Colonic mucosa (tissue), 4 donors: Measurements from ENCODE around the gene JAKMIP2. TPM values are rescaled to one million over a fixed set of nuclear protein-coding genes. Genes with fewer than 3 reads are reported as not detected.
A peak's percentile ranks its signal among the peaks of the same experiment; 100 is the strongest.
"Not testable (repeated sequence)": the region's sequence is repeated elsewhere in the genome, so short reads cannot be mapped to it uniquely, and the experiment has no call there.

Experiments used
- DNase-seq: peaks from one replicate; pipeline ENCODE4 v3.0.0-alpha.2; 2020
- H3K27ac ChIP-seq: fragments of 200-600 bp; one replicate; pipeline ENCODE4 v1.8.0; 2021
- H3K27me3 ChIP-seq: fragments of 200-600 bp; one replicate; pipeline ENCODE4 v1.8.0; 2021
- H3K36me3 ChIP-seq: fragments of 200-600 bp; one replicate; pipeline ENCODE4 v1.8.0; 2021
- H3K4me1 ChIP-seq: fragments of 200-600 bp; one replicate; pipeline ENCODE4 v1.8.0; 2021; ENCODE audit warnings: mild to moderate bottlenecking
- H3K4me3 ChIP-seq: fragments of 200-600 bp; one replicate; pipeline ENCODE4 v1.8.0; 2021
- H3K9ac ChIP-seq, 2 donors: one replicate each; pipeline ENCODE4 v1.7.0; 2013; ENCODE audit warnings: control low read depth in 2 of 2, low read depth in 2 of 2, low read length in 2 of 2
- H3K9me3 ChIP-seq: fragments of 200-600 bp; one replicate; pipeline ENCODE4 v1.8.0; 2021
- CTCF ChIP-seq: fragments of 200-600 bp; IDR thresholded peaks from one replicate; pipeline ENCODE4 v1.8.0; 2022; ENCODE audit warnings: antibody characterized with exemption, mild to moderate bottlenecking
- intact Hi-C: fragments of 100-400 bp; cut with DNase I; formaldehyde crosslinking; loops from one replicate; pipeline ENCODE4 v1.14.1; 2022
- total RNA-seq, 2 donors: library from RNA; stranded (reverse); fragmentation: NEBNext Ultra II Directional in 1 of 2; extraction: Animal tissue kit (Norgen Biotek cat#: 25700) in 1 of 2; gene quantifications; one replicate each; pipeline ENCODE4 v1.2.1, GENCODE V29; 2021
- donor health status: healthy.
- donor health status: DM: no; HTN: no; CAD: no.
- donor health status: DM: no; HTN: no; CAD: no.

JAKMIP2 gene
- total RNA-seq, 2 donors from 2014 or later = 0.17 to 1.3 TPM

GRCh38 chr5:147822686-147823491 is 40.4 kb upstream of the JAKMIP2 start:
- DNase-seq = peak; percentile 50
- no peak overlapping the region for H3K4me3 ChIP-seq
- intact Hi-C loops = loop anchor here (2.0 kb wide), 1 partner anchor 196 kb away; no protein-coding TSS in a partner anchor
- peak; percentile 72 for TF ChIP-seq CTCF
- H3K9me3 ChIP-seq = no peaks in the 10 kb centered on the region
- H3K27me3 ChIP-seq = no peaks in the 10 kb centered on the region
- H3K36me3 ChIP-seq = no peaks in the 10 kb centered on the region
- no peak overlapping the region for H3K9ac ChIP-seq
- no peaks in the 10 kb centered on the region for H3K4me1 ChIP-seq
- no peak overlapping the region for H3K27ac ChIP-seq

- H3K27ac ChIP-seq, H3K27me3 ChIP-seq, DNase-seq, H3K9me3 ChIP-seq, H3K9ac ChIP-seq, H3K4me3 ChIP-seq, H3K36me3 ChIP-seq, H3K4me1 ChIP-seq: not testable (repeated sequence)
- intact Hi-C loops = loop anchor here (2.0 kb wide), 1 partner anchor 195 kb away; no protein-coding TSS in a partner anchor
Measured at GRCh38 chr5:147822222-147822621, 39.7 kb upstream of the JAKMIP2 start.

GRCh38 chr5:147821766-147822165 is 39.2 kb upstream of the JAKMIP2 start:
- H3K36me3 ChIP-seq = no peaks in the 10 kb centered on the region
- intact Hi-C loops = loop anchor here (2.0 kb wide), 1 partner anchor 195 kb away; no protein-coding TSS in a partner anchor
- DNase-seq = no peak
- H3K27me3 ChIP-seq = no peaks in the 10 kb centered on the region
- no peak overlapping the region for H3K9ac ChIP-seq
- no peak overlapping the region for H3K4me3 ChIP-seq
- H3K4me1 ChIP-seq = no peaks in the 10 kb centered on the region
- H3K27ac ChIP-seq = no peak overlapping the region
- no peak for TF ChIP-seq CTCF
- no peaks in the 10 kb centered on the region for H3K9me3 ChIP-seq

GRCh38 chr5:147819261-147819770 is 36.8 kb upstream of the JAKMIP2 start:
- H3K9me3 ChIP-seq = no peaks in the 10 kb centered on the region
- no peak overlapping the region for H3K9ac ChIP-seq
- H3K4me3 ChIP-seq = no peak overlapping the region
- no peak for DNase-seq
- H3K27me3 ChIP-seq = no peaks in the 10 kb centered on the region
- H3K27ac ChIP-seq = no peak overlapping the region
- no peaks in the 10 kb centered on the region for H3K4me1 ChIP-seq
- intact Hi-C loops = no loop called here
- no peak for TF ChIP-seq CTCF
- no peaks in the 10 kb centered on the region for H3K36me3 ChIP-seq

- no peak for DNase-seq
- TF ChIP-seq CTCF = no peak
- H3K4me1 ChIP-seq = no peaks in the 10 kb centered on the region
- no peak overlapping the region for H3K27ac ChIP-seq
- no peaks in the 10 kb centered on the region for H3K36me3 ChIP-seq
- no peaks in the 10 kb centered on the region for H3K27me3 ChIP-seq
- intact Hi-C loops = no loop called here
- no peak overlapping the region for H3K4me3 ChIP-seq
- H3K9ac ChIP-seq = no peak overlapping the region
- no peaks in the 10 kb centered on the region for H3K9me3 ChIP-seq
Measured at GRCh38 chr5:147818290-147818689, 35.8 kb upstream of the JAKMIP2 start.

GRCh38 chr5:147813696-147814095 is 31.2 kb upstream of the JAKMIP2 start:
- no peak overlapping the region for H3K9ac ChIP-seq
- no peaks in the 10 kb centered on the region for H3K4me1 ChIP-seq
- no peaks in the 10 kb centered on the region for H3K36me3 ChIP-seq
- no peak for TF ChIP-seq CTCF
- no peaks in the 10 kb centered on the region for H3K27me3 ChIP-seq
- no peaks in the 10 kb centered on the region for H3K9me3 ChIP-seq
- intact Hi-C loops = no loop called here
- DNase-seq = no peak
- no peak overlapping the region for H3K4me3 ChIP-seq
- no peak overlapping the region for H3K27ac ChIP-seq
